Tibial artery (tissue), 4 donors: ENCODE results near the gene ERGIC1.

ENCODE experiments used
- DNase-seq, 2 donors: peaks; one replicate each; pipeline ENCODE4 v3.0.0-alpha.2; 2019
- H3K27ac ChIP-seq, 2 donors: fragments of 200-600 bp; sonication (generic) in 1 of 2; 1 replicate in 1 of 2; 2 replicates in 1 of 2; pipeline ENCODE4 v1.5.1; 2018 to 2019; ENCODE audit warnings: mild to moderate bottlenecking in 1 of 2
- H3K27me3 ChIP-seq, 2 donors: fragments of 200-600 bp; sonication (generic) in 1 of 2; one replicate each; pipeline versions ENCODE4 v1.5.1 to v1.6.0; 2016 to 2019
- H3K36me3 ChIP-seq, 3 donors: fragments of 200-600 bp; sonication (generic) in 2 of 3; one replicate each; pipeline ENCODE4 v1.5.1; 2016 to 2019; ENCODE audit warnings: mild to moderate bottlenecking in 2 of 3
- H3K4me1 ChIP-seq, 4 donors: fragments of 200-600 bp; sonication (generic) in 2 of 4; 1 replicate in 3 of 4; 2 replicates in 1 of 4; pipeline ENCODE4 v1.5.1; 2016 to 2019
- H3K4me3 ChIP-seq, 2 donors: fragments of 200-600 bp; sonication (generic) in 1 of 2; 1 replicate in 1 of 2; 2 replicates in 1 of 2; pipeline ENCODE4 v1.5.1; 2018 to 2019; ENCODE audit warnings: mild to moderate bottlenecking in 2 of 2
- H3K9me3 ChIP-seq, 3 donors: fragments of 200-600 bp; sonication (generic) in 1 of 3; one replicate each; pipeline ENCODE4 v1.5.1; 2016 to 2019
- CTCF ChIP-seq, 2 experiments: fragments of 200-600 bp in 1 of 2; fragments of 450-650 bp in 1 of 2; IDR thresholded peaks; one replicate each; pipeline ENCODE4 v1.5.1; 2017 to 2019; ENCODE audit warnings: antibody characterized with exemption in 2 of 2, mild to moderate bottlenecking in 1 of 2, moderate library complexity in 1 of 2
- intact Hi-C: fragments of 100-400 bp; cut with DNase I; formaldehyde crosslinking; loops from one replicate; pipeline ENCODE4 v1.15.0; 2023; ENCODE audit warnings: low total_unique reads

Gene ERGIC1

DNA sequence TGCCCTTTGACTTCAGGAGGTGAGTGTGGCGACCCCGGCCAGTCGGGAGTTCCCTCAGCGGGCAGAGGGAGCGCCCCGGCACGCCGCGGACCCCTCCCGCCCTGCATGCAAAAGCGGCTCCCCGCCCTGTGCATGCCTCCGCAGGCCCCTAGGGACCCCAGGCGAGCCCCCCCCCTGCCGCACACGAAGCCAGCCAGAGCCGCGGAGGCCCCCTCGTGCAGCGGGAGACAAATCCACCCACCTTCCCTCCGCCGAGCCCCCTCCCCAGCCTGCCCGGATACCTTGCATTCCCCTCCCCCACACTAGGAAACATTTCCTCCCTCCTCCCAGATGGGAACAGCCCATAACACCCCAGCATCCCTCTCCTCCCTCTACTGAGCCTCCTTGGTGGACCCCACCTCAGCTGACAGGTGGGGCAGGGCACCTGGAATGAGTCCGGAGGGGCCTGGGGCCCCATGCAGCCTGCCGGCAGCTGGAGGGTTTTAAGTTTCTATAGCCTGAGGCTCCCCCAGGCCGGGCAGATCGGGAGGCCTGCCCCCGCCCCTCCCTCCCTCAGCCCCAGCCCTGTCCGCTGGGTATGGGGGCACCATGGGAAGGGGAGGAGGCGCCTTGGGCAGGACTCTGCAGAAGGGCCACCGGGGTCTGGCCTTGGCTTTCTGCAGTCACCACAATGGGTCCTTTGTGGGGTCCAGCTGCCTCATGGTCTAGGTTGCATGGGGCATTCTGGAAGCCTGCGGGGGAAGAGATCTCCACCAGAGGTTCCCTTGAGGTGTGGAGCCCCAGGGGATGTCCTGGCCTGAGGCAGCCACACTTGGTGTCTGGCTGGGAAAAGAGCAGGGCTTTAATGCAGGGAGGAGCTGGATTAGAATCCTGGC, 601 bp downstream of the ERGIC1 start:
- Histone ChIP-seq H3K27me3 (no peaks in the 10 kb centered on the region), H3K4me1 (peaks cover 0 to 50% (median 34%) of the 10 kb centered on the region in 4 donors), H3K4me3 (peak overlapping the region; percentile 76 to 92), H3K36me3 (peaks cover 0 to 4% (median 0%) of the 10 kb centered on the region in 3 donors), H3K9me3 (no peaks in the 10 kb centered on the region), H3K27ac (peak overlapping the region; percentile 77 to 85)
- intact Hi-C loops, result no loop called here
- DNase-seq, result no peak
- TF ChIP-seq CTCF (IDR thresholded peaks at IDR 0.05), result no peak

DNA sequence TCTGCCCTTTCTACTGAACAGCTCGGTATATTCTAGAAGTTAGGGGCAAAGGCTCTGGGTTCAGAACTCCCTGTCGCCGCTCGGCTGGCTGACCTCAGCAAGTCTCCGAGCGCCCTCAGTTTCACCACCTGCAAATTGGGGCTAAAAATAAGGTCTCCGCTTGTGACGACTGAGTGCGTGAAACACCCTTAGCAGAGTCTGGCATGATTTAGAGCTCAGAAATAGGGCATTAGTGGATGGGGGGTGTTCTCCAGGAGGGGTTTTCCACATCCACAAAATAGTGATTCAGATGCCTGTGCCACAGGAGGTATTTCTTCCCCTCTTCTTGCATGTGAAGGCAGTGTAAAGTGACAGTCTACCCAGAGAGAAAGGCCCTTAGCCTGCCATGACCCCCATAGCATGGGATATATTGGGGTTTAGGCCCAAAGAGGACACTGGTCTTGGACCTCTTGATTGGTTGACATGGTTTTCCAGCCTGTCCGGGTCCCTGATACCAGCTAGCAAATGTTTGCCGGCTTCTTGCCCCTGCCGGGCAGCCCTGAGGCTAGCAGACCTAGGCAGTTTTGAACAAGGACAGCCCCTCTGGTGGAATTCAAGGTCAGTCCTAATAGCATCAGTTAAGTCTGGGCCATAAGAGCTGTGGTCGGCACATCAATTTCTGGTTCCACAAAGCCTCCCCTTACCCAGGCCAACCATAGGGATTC, 1.4 kb downstream of the ERGIC1 start:
- peaks cover 0 to 58% (median 42%) of the 10 kb centered on the region in 4 donors for H3K4me1 ChIP-seq
- no peak for TF ChIP-seq CTCF (IDR thresholded peaks at IDR 0.05)
- intact Hi-C loops, result no loop called here
- peak overlapping the region; percentile 77 to 85 for H3K27ac ChIP-seq
- peak overlapping the region; percentile 76 to 92 for H3K4me3 ChIP-seq
- H3K9me3 ChIP-seq, result no peaks in the 10 kb centered on the region
- DNase-seq, result no peak
- no peaks in the 10 kb centered on the region for H3K27me3 ChIP-seq
- peaks cover 0 to 4% (median 0%) of the 10 kb centered on the region in 3 donors for H3K36me3 ChIP-seq

DNA sequence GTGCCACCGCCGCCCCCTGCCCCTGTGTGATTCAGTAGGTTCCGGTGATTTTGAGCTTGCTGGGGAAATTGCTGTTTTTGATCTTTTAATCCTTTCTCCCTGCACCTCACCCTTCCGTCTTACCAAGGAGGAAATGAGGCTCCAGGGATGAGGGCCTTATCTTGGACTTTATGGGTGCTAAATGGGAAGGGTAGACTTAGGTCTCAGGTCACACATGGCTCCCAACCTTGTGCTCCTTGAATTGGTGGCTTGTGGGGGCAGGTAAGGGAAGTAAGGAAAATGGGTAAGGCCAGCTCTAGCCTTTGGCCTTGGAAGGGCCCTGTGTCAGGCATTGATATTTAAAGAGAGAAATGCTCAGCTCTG, 1.9 kb downstream of the ERGIC1 start:
- peak overlapping the region; percentile 77 to 85 for H3K27ac ChIP-seq
- peaks cover 0 to 64% (median 47%) of the 10 kb centered on the region in 4 donors for H3K4me1 ChIP-seq
- intact Hi-C loops, result no loop called here
- TF ChIP-seq CTCF (IDR thresholded peaks at IDR 0.05), result no peak
- H3K36me3 ChIP-seq, result peaks cover 0 to 4% (median 0%) of the 10 kb centered on the region in 3 donors
- DNase-seq, result no peak
- H3K9me3 ChIP-seq, result no peaks in the 10 kb centered on the region
- H3K4me3 ChIP-seq, result peak overlapping the region; percentile 76 to 92
- no peaks in the 10 kb centered on the region for H3K27me3 ChIP-seq

DNA sequence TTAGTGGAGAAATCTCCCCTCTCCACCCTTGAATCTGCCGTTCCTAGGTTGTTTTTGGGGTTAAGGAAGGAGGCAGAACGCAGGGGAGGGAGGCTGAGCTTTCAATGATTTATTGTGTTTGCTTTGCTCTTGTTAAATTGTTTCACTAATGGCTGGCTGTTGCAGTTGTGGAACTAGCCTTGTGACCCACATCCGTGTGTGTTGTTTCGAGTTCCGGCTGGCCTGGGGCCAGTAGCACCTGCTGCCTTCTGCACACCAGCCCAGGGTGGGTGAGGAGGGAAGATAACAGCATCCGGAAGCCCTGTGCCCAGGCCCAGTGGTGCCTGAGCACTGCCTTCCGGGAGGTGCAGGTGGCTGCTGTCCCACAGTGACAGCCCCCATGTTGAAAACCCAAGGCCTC, 3.6 kb downstream of the ERGIC1 start:
- peak overlapping the region; percentile 40 to 77 for H3K27ac ChIP-seq
- intact Hi-C loops, result no loop called here
- no peak for DNase-seq

More for the DNA sequence above, 3.6 kb downstream of the ERGIC1 start:
- peaks cover 0 to 69% (median 48%) of the 10 kb centered on the region in 4 donors for H3K4me1 ChIP-seq
- H3K4me3 ChIP-seq, result no peak overlapping the region
- H3K27me3 ChIP-seq, result no peaks in the 10 kb centered on the region
- peaks cover 0 to 4% (median 0%) of the 10 kb centered on the region in 3 donors for H3K36me3 ChIP-seq
- H3K9me3 ChIP-seq, result no peaks in the 10 kb centered on the region
- no peak for TF ChIP-seq CTCF (IDR thresholded peaks at IDR 0.05)
